Stomach (tissue), 9 donors: ENCODE results near the gene DONSON. TPM values are rescaled to one million over a fixed set of nuclear protein-coding genes. Genes with fewer than 3 reads are reported as not detected.

Experiments used
- DNase-seq, 2 donors: peaks; one replicate each; pipeline versions ENCODE4 v3.0.0 to v3.0.0-alpha.2; 2013 to 2019
- H3K27ac ChIP-seq, 5 donors: fragments of 200-600 bp in 4 of 5; sonication (generic) in 4 of 5; one replicate each; pipeline ENCODE4 v1.5.1; 2013 to 2019; ENCODE audit warnings: mild to moderate bottlenecking in 1 of 5, moderate library complexity in 1 of 5
- H3K27me3 ChIP-seq, 3 donors: fragments of 200-600 bp; sonication (generic); one replicate each; pipeline ENCODE4 v1.5.1; 2017 to 2019; ENCODE audit warnings: mixed run types in 1 of 3
- H3K36me3 ChIP-seq, 4 donors: fragments of 200-600 bp; sonication (generic); 1 replicate in 3 of 4; 2 replicates in 1 of 4; pipeline ENCODE4 v1.5.1; 2016 to 2019
- H3K4me1 ChIP-seq, 4 donors: fragments of 200-600 bp; sonication (generic); one replicate each; pipeline ENCODE4 v1.5.1; 2016 to 2019
- H3K4me3 ChIP-seq, 4 donors: fragments of 200-600 bp; sonication (generic) in 3 of 4; one replicate each; pipeline ENCODE4 v1.5.1; 2016 to 2019; ENCODE audit warnings: mild to moderate bottlenecking in 1 of 4
- H3K9me3 ChIP-seq, 4 donors: fragments of 200-600 bp; sonication (generic); one replicate each; pipeline ENCODE4 v1.5.1; 2016 to 2019
- EP300 ChIP-seq: sonication (generic); formaldehyde crosslinking; IDR thresholded peaks from one replicate; pipeline ENCODE4 v1.6.1; 2017; ENCODE audit warnings: antibody characterized with exemption
- POLR2A ChIP-seq, 4 donors: fragments of 450-650 bp; IDR thresholded peaks; one replicate each; pipeline ENCODE4 v1.6.1; 2016; ENCODE audit warnings: antibody characterized with exemption in 4 of 4, control low read depth in 2 of 4, mild to moderate bottlenecking in 1 of 4, moderate library complexity in 1 of 4
- POLR2AphosphoS5 ChIP-seq, 3 donors: sonication (generic); formaldehyde crosslinking; IDR thresholded peaks; one replicate each; pipeline ENCODE4 v1.6.1; 2016; ENCODE audit warnings: antibody characterized with exemption in 3 of 3
- WGBS, 5 donors: extraction: QIAGEN DNeasy Blood & Tissue Kit in 3 of 5; methylation state at CpG; one replicate each; pipeline versions ENCODE4 v1.1.5 to v1.1.7; 2013 to 2018; 5-methylcytosine and 5-hydroxymethylcytosine counted together
- intact Hi-C: fragments of 100-400 bp; cut with DNase I; formaldehyde crosslinking; loops from one replicate; pipeline ENCODE4 v1.15.1; 2023; ENCODE audit warnings: low total_unique reads
- polyA plus RNA-seq, 3 donors: library from polyadenylated mRNA; stranded (reverse); fragments of 200-250 nt; gene quantifications; one replicate each; pipeline ENCODE4 v1.2.3, GENCODE V29; 2013
- total RNA-seq, 5 donors: library from RNA; depleted of rRNA; stranded (reverse); fragments of >200 nt; gene quantifications; one replicate each; pipeline versions ENCODE4 v1.1.0 to v1.2.3, GENCODE V29; 2014 to 2016
- TF ChIP-seq, protein P1 (sequence below), 7 experiments: fragments of 450-650 bp in 4 of 7; fragments of 200-600 bp in 3 of 7; sonication (generic) in 3 of 7; IDR thresholded peaks; one replicate each; pipeline ENCODE4 v1.5.1; 2016 to 2019; ENCODE audit warnings: antibody characterized with exemption in 7 of 7, control low read depth in 2 of 7, mild to moderate bottlenecking in 1 of 7
- donor health status: healthy with polysubstance abuse.
- donor health status: Bipolar disorder and iron deficiency.
- donor health status: healthy.

The DONSON gene
- total and polyA plus RNA-seq, 8 donors: 0.58 to 72.4 (median 9.7) TPM

DNA sequence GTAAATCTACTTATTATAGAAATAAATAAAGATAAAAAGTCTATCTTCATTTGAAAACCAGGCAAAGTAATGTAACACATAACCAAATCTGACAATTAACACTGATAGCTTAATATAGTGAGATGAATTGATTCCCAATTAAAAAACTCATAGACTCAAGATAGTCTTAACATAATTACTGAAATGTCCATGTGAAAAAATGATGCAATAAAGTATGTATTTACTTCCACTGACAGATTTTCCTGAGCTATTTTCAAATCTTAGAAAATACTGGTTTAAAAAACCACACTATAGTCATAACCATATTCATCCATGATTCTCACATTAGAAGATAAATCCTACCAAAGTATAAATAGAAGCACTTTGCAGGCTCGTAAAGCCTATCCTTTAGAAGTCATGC is 9.6 kb upstream of the DONSON start:
- no peak for DNase-seq
- peaks cover 27 to 93% (median 89%) of the 10 kb centered on the region in 4 donors for H3K36me3 ChIP-seq
- H3K27ac ChIP-seq: no peak overlapping the region
- H3K4me1 ChIP-seq: no peaks in the 10 kb centered on the region
- no peak overlapping the region for H3K4me3 ChIP-seq
- TF ChIP-seq EP300 (no peak), POLR2AphosphoS5 (IDR thresholded peaks at IDR 0.05) (no peak), POLR2A (IDR thresholded peaks at IDR 0.05) (no peak)
- TF ChIP-seq, protein P1, sequence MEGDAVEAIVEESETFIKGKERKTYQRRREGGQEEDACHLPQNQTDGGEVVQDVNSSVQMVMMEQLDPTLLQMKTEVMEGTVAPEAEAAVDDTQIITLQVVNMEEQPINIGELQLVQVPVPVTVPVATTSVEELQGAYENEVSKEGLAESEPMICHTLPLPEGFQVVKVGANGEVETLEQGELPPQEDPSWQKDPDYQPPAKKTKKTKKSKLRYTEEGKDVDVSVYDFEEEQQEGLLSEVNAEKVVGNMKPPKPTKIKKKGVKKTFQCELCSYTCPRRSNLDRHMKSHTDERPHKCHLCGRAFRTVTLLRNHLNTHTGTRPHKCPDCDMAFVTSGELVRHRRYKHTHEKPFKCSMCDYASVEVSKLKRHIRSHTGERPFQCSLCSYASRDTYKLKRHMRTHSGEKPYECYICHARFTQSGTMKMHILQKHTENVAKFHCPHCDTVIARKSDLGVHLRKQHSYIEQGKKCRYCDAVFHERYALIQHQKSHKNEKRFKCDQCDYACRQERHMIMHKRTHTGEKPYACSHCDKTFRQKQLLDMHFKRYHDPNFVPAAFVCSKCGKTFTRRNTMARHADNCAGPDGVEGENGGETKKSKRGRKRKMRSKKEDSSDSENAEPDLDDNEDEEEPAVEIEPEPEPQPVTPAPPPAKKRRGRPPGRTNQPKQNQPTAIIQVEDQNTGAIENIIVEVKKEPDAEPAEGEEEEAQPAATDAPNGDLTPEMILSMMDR (IDR thresholded peaks at IDR 0.05): no peak
- 73 to 93% (median 91%) methylated on average over 1 of the region's 1 CpG for WGBS, 5 donors
- H3K9me3 ChIP-seq: no peaks in the 10 kb centered on the region
- no peaks in the 10 kb centered on the region for H3K27me3 ChIP-seq
- intact Hi-C loops: no loop called here

DNA sequence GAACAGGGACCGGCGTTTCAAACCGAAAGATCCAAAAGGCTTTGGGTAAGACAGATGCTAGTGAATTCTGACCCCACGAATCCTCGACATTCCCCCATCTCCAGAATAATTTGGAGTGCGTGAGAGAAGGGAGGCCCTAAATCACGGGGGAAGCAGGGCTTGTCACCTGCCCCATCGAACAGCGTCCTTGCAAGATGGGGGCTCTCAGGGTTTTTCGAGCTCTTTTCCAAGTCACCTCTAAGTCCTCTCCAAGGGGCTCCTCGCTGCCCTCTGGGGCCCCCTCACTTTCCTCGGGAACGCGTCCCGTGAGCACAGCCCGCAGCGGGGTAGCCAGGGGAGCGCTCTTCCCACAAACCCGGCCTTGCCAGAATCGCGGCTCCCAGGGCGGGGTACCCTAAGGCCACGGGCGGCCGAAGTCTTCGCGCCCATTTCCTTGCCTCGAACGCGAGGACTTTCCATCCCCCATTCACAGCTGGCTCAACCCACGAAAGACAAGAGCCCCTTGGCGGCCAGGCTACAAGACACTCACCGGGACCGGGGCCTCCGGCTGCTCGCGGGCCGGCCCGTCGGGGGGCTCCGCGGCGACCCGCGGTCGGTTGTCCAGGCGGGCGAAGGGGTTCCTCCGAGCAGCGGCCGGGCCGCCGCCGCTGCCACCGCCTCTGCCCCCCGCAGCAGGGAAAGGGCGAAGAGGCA is 546 bp downstream of the DONSON start:
- TF ChIP-seq POLR2A (IDR thresholded peaks at IDR 0.05): no peak
- TF ChIP-seq, protein P1 (IDR thresholded peaks at IDR 0.05): peak in 1 of 7 experiments; percentile 19
- H3K27me3 ChIP-seq: no peaks in the 10 kb centered on the region
- no peaks in the 10 kb centered on the region for H3K9me3 ChIP-seq
- intact Hi-C loops: no loop called here
- H3K36me3 ChIP-seq: peaks cover 0 to 9% (median 2%) of the 10 kb centered on the region in 4 donors
- WGBS, 5 donors: 1 to 2% (median 1%) methylated on average over 23 to 57 of the region's 57 CpGs
- peak overlapping the region; percentile 73 to 90 (median 84) for H3K4me3 ChIP-seq
- H3K27ac ChIP-seq: peak overlapping the region; percentile 89 to 96 (median 90)
- DNase-seq: peak; percentile 34 to 77
- peaks cover 0 to 22% (median 13%) of the 10 kb centered on the region in 4 donors for H3K4me1 ChIP-seq

DNA sequence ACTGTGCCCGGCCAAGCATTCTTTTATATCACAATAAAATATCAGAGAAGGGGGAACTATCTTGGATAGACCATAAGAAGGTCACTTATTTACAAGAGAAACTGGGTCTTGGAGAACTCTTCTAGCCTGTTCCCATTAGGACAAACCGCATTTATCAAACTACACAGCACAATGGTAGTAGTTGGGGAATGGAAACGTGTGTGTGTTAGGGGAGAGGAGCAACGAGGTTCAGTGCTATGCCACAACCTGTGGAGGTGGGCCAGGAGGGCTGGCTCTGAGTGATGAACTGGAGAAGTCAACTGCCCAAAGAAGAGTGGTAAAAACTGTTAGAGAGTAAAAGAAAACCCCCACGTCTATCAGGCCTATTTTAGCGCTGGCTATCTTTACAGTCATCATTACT is 1.6 kb downstream of the DONSON start:
- Histone ChIP-seq H3K4me3 (no peak overlapping the region), H3K27me3 (no peaks in the 10 kb centered on the region), H3K4me1 (peaks cover 0 to 22% (median 13%) of the 10 kb centered on the region in 4 donors), H3K36me3 (peaks cover 0 to 12% (median 0%) of the 10 kb centered on the region in 4 donors), H3K27ac (no peak overlapping the region), H3K9me3 (no peaks in the 10 kb centered on the region)
- intact Hi-C loops: no loop called here
- TF ChIP-seq, protein P1 (IDR thresholded peaks at IDR 0.05): no peak
- TF ChIP-seq POLR2AphosphoS5 (IDR thresholded peaks at IDR 0.05) (no peak), POLR2A (IDR thresholded peaks at IDR 0.05) (no peak), EP300 (no peak)
- WGBS, 5 donors: 77 to 81% (median 81%) methylated on average over 6 of the region's 6 CpGs
- no peak for DNase-seq

DNA sequence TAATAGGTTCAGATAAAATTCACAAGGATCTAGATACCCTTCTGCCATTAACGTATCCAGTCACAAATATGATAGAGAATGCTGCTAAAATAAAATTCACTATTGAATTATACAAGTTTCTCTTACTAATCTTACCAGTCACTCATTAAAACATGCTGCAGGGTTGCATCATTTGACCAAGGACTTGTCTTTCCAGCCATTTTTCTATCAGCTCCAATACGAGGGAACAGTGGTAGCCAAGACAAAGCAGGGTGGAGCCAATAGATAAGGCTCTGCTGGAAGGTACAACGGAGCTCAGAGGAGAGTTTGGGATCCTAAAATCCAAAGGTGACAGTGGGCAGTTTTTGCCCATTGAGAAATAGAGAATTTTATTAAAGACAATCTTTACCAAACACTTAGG is 4.0 kb downstream of the DONSON start:
- no peak overlapping the region for H3K27ac ChIP-seq
- 27 to 54% (median 45%) methylated on average over 3 of the region's 3 CpGs for WGBS, 5 donors
- intact Hi-C loops: no loop called here
- no peak for DNase-seq
- peaks cover 0 to 20% (median 4%) of the 10 kb centered on the region in 4 donors for H3K36me3 ChIP-seq
- H3K4me3 ChIP-seq: no peak overlapping the region
- H3K9me3 ChIP-seq: no peaks in the 10 kb centered on the region
- TF ChIP-seq, protein P1 (IDR thresholded peaks at IDR 0.05): no peak
- TF ChIP-seq POLR2A (IDR thresholded peaks at IDR 0.05) (no peak), POLR2AphosphoS5 (IDR thresholded peaks at IDR 0.05) (no peak), EP300 (no peak)
- H3K4me1 ChIP-seq: peaks cover 0 to 22% (median 13%) of the 10 kb centered on the region in 4 donors
- no peaks in the 10 kb centered on the region for H3K27me3 ChIP-seq
